NCI-H1930 (cell line): Measurements from ENCODE around the gene NSUN4.

Experiments
- DNase-seq, 2 experiments: peaks; one replicate each; lab custom pipeline; 2025; lab: John Stamatoyannopoulos, UW

The NSUN4 gene

GRCh38 chr1:46406881-46407608 lies 66.4 kb downstream of the NSUN4 start:
- DNase-seq = no peak

GRCh38 chr1:46407636-46408035 lies 67.0 kb downstream of the NSUN4 start:
- no peak for DNase-seq

- DNase-seq = no peak
Measured at GRCh38 chr1:46408356-46409062, 67.9 kb downstream of the NSUN4 start.

- no peak for DNase-seq
Measured at GRCh38 chr1:46409063-46409372, 68.4 kb downstream of the NSUN4 start.

GRCh38 chr1:46410156-46411009 lies 69.8 kb downstream of the NSUN4 start:
- no peak for DNase-seq

- no peak for DNase-seq
Measured at GRCh38 chr1:46411010-46411405, 70.4 kb downstream of the NSUN4 start.
